8988T (cell line): ENCODE results near the gene GRM7.

ENCODE experiments used
- DNase-seq: peaks from one replicate; pipeline ENCODE4 v3.0.0; 2011

GRM7 gene

DNA sequence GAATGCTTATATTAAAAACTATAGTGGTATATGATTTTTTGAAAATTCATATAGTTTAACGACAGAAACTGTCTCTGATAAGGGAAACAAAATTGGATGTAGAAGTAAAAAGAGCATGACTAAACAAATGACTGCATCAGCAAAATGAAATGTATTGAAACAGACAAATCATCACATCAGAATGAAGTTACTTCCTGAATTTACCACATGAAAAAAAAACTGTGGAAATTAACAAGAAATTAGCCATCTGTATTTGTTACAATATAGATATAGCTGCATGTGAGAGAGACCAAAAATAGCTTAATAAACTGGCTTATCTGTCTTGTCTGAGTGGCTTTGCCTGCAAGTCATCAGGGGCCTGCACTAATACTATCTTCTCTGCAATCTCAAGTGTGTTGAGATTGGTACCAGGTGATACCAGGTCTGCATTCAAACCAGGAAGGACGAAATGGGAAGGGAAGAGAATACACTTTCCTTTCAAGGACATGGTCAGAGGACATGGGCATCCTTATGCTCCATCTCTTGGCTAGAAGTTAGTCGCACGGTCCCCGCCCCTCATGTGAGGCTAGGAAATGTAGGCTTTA is 388.7 kb downstream of the GRM7 start:
- no peak for DNase-seq

DNA sequence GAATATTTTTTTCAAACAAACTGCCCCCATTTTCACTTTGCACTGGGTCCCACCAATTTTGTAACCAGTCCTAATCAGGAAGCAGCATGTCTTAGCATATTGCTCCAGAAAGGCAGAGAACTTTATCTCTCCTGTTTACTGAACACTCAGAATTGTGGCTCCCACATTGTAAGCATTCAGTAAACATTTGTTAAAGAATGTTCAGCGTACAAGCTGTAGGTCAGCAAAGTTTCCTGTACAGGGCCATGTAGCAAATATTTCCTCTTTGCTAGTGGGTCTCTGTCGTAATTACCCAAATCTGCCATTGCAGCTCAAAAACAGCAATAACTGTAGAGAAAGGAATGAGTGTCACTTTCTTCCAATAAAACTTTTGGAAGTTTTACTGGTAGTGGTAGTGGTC is 393.3 kb downstream of the GRM7 start:
- DNase-seq = no peak

DNA sequence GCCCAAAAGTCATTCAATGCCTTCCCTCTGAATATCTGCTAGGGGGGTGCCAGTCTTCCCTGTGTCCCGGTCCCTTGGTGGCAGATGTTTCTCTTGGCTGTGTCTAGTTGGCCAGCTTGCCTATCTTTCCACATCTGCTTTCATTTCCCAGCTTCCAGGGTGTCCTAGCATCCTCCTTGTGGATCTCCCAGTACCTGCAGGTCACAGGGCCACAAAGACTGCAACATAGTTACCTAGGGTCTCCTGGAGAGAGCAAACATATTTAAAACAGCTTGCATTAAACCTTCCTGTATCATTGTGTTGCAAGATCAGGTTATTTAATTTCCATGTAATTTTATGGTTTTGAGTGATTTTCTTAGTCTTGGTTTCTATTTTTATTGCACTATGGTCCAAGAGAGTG is 400.1 kb downstream of the GRM7 start:
- DNase-seq = no peak

DNA sequence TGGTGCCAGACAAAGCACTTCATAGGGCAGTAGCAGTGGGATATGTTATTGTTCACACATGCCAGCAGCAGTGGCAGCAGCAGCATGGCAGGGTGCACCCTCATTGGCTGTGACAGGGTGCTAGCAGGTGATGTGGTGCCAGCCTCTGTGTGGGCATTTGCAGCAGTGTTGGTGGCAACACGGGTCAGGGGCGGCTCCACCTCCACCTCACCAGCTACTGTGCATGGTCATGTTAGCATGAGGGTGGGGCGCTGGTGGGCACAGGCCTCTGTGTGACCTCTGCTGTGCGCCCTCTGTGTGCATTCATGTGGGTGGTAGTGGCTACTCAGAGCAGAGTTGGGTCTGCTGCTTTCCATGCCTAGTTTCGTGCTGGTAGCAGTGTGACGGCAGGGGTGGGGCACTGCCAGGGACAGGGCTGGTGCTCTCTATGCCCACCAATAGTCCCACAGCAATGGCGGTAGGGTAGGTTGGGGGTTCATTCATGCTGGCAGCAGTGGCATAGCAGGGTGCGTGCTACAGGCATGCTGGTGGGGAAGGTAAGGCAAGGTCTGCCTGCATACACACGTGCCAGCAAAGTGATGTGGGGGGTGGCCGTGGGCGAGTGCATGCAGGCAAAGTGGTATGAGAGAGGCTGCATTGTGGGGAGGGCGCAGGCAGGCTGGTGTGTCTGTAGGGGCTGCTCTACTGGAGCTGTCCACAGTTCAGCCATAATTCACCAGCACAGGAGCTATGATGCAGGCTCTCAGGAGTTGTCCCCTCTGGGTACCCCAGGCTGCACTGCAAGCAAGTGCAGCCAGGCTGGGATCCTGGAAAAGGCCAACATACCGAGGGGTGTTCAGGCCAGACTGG is 402.7 kb downstream of the GRM7 start:
- DNase-seq = no peak

DNA sequence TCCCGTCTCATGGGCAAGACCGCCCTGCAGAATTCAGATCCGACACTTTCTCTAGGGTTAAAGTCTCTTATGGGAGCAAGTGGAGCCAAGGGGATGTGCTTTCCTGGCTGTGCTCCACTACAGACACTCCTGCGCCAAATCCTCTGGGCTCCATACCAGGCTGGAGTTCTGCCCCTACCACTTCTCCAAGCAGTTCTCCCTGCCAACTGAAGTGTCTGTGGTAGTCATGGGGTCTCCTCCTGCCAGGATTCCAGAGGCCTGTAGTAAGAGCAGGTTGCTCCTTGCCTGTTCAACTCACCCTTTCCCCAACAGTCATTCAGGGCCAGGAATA is 403.2 kb downstream of the GRM7 start:
- no peak for DNase-seq

DNA sequence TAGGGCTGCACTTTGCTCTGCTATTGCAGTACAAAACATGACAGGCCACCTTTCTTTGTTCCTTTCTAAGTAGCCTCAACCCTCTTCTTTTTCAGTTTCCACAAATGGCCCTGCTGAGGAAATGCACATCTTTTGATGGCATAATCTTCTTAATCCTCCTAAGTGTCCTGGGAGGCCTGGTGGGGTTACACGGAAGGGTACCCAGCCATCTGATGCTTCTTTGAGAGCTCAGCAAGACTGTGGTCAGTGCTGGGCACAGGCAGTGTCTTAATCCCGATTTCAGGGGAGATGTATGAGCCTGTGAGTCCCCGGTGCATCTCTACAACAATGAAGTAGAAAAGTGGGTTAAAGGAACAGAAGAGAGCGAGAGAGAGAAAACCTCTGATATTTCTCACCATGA is 404.8 kb downstream of the GRM7 start:
- DNase-seq = no peak

DNA sequence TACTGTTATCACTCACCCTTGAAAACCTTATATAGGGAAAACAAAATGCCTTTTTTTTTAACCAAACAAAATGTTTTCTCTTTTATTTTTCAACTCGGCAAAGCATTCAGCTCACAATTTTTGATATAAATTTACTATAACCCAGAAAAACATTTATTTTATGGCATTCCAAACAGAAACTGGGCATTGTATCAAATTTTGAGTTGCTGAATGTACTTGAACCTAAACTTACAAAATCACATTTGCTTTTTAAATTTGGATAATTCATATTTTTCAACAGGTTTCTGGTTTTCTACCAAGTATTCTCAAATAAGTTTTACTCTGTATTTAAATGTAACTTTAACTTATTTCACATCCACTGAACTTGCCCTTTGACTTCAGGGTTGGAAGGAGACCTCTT is 405.6 kb downstream of the GRM7 start:
- DNase-seq = no peak

DNA sequence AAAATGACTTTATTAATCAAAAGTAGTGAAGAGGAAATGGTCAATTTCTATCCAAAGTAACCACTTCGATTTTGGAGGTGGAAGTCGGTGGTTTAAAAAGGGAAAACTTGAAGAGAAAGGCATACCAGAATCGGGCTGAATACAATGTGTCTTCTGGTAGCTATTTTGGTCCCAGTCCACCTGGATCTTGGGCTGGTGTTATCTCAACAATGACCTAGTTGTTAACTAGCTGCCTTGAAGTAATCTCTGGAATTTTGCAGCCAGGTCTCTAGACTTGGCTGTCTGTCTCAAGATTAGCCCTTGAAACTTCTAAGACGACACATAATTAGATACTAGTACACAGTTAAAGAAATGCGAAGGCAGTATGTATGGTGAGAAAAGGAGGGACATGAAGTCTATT is 409.8 kb downstream of the GRM7 start:
- DNase-seq = no peak

DNA sequence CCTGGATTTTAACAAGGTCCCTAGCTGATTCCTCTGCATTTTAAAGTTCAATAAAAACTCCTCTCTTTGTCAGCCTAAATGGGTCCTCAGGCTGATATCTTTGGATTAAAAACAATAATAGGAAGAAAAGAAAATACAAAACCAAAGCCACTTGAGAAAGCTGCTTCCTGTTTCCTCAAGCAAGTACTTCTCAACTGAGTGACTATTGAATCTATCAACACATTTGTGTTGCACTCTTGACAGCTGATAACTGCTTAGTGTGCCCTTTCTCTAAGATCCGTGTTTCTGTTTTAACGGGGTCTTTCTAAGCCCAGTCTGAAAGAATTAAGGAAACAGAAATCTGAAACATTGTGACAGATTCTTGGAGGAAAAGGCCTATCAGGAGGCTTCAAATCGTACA is 410.7 kb downstream of the GRM7 start:
- no peak for DNase-seq

DNA sequence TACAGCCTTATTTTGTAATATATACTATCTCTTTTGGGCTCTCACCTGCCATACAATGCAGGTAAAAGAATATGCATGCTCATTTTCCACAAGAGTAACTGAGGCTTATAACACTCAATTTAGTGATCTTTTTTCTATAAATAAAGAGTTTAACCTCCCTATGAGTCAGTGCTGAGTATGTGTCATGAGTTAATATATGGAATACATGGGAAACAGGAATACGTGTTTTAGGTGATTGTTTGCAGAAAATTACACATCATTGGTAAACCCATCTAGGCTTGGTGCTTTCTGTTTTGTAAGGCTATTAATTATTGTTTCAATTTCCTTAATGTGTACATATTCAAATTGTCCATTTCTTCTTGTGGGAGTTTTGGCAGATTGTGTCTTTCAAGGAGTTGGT is 411.3 kb downstream of the GRM7 start:
- DNase-seq = no peak

DNA sequence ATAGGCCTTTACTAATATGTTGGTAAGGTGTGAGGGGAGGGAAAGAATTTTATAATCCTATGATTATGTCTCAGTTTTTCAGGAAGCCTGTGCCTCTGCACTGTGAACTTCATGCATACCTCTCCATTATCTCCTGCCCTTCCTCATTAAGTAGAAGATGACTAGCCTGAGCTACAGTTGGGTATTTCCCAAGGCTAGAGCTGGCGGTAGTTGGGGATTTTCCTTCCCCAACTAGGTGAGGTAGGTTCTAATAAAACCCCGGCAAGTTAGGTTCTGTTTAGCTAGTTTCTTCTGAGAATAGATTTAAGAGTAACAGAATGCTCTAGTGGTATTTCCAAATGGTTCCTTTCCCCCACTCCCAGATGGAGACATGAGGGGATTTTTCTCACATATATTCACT is 414.5 kb downstream of the GRM7 start:
- DNase-seq = no peak

DNA sequence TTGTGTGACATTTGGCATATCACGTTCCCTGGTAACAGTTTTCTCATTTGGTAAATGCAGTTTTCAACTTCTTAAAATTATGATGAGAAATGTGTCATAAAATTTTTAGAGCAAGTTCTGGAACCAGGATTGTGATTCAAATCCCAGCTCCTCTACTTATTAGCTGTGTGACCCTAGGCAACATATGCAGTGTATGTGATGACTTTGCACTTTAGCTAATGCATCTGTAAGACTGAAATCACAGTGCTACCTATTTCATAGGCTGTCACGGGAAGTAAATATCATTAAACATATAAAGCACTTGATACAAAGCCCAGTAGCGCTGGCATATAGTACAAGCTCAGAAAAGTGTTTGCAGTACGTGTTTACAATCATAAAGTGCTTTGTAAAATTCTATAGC is 419.4 kb downstream of the GRM7 start:
- no peak for DNase-seq

DNA sequence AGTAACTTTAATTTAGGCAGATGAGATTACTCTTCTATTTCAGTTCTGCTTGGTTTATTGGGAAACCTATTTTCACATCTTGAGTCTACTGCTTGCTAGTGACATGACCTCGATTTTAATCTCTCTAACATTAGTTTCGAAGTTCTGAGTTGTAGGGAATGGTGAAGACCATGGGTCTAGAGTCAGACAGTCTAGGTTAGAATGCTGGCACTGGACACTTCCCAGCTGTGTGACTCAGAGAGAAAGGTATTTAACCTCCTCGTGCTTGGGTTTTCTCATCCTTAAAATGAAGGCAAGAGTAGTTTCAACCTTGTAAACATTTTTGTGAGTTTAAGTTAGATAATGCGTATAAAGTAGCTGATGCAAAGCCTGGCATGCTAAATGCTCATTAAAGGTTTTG is 422.1 kb downstream of the GRM7 start:
- no peak for DNase-seq

DNA sequence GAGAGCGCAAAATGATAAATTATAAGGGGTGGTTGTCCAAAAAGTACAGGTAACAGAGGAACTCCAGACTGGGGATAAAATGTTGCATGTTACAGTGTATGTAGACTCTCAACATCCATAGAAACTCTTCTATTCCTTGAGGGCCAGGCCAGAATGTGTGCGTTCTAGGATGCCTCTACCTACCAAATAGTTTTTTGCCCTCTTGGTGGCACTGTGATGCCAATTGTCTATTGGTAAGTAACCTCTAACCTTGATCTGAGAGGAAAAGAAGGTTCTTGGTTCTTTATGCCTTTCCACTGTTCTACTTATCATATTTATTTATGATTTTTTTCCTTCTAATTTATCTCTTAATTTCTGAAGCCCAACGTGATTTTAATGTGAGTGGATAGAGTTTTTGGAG is 424.6 kb downstream of the GRM7 start:
- no peak for DNase-seq

DNA sequence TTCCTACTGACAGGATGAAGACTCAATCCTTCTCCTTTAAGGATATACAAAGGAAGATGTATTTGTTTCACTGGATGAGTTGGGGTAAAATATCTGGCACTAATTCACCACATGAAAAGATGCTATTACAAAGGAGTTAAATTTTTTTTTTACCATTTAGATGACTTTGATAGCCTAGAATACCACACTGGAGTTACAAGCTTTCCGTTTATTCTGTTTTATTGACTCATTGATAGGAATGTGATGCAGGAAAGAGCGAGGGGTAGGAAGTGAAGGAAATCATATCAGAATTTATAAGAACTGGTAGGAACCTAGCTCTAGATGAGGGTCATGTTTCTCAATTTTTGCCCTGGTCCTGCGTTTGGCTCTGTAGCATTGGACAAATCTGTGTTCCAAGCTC is 427.2 kb downstream of the GRM7 start:
- no peak for DNase-seq

DNA sequence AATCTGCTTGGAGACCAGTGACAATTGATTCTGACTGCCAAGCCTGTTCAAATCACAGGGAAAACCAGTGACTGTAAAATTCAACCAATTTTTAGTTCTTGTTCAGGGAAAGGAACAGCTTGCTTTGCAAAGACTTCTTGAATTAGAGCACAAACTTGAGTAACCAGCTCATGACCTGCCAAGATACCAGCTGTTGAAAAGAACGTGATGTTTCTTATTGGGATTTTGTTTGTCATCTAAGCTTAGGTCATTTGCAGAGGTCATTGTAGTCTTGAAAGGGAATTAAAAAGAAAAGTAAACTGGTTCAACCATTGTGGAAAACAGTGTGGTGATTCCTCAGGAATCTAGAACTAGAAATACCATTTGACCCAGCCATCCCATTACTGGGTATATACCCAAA is 428.2 kb downstream of the GRM7 start:
- DNase-seq = no peak

DNA sequence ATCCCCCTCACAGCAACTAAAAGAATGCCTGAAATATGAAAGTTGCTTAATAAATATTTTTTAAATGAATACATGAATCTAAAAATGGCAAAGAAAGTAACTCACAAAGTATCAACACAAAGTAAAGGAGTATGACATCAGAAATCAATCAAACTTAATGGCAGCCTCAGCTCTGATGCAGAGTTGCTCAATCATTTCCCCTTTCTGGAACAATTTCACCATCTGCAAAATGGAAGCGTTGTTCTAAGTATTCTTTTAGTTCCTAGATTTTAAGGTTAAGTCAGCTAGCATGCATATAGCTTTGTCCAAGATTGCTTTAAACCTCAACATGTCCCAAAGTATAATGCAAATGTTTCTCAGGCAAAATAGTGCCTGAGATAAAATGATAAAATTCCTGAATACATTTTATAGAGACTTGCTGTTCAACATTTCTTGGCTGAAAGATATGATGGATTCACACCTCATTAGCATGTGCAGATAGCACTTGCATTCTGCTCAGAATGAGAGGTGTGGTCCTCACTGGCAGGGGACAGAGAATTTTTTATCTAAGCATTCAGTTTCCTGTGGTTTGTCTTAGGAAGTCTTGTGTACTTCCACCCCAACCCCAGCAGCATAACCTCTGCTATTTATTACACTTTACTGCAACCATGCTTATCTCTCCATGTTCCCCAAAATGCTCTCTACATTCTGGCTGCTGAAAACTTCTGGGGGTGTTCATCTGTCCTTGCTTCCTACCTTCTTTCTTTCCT is 429.3 kb downstream of the GRM7 start:
- DNase-seq = no peak

DNA sequence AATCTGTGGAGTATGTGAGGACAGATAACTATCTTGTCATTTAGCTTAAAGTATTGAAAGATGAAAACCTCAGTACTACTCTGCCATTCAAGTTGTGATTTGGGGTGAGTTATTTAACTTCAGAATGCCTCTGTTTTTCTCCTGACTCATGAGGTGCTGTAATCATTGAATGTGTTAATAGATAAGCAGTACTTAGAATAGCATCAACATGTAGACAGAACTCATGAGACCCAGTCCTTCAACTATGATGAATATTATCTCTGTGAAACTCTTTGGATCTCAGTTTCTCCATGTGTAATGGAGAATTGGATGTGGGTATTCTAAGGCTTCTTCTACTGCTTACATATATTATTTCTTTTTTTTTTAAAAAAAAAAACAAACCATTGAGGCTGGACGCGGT is 431.4 kb downstream of the GRM7 start:
- DNase-seq = no peak

DNA sequence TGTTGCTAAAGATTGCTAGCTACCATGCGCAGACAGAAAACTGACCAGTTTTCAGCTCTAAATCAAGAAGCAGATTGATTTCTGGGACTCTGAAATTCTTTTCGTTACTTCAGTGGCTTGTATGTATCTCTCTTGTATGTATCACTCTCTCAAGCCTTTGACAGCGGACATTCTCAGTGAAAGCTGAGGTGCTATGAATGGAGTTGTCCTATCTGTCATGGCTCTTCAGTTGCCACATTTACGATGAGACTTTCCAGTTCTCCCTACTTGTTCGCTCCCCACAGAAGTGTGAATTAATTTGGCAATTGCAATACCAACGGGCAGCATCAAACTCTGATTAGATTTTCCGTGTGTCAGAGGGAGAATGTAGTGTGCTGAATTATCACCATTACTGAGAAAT is 432.4 kb downstream of the GRM7 start:
- DNase-seq = no peak

DNA sequence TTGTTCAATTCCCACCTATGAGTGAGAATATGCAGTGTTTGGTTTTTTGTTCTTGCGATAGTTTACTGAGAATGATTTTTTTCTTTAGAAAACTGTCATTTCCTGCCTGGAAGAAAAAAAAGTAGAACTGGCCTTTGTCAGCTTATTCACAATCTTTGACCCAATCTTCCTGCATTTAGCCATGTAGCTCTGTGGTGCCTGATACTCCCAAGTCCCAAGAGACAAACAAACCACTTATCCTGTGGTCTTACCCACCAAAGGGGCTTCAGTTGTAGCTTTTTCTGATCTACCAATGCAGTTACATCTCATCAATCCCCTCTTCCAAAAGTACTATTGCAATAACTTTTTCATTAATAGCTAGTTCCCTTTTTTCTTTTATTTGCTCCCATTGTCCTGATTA is 444.6 kb downstream of the GRM7 start:
- no peak for DNase-seq

DNA sequence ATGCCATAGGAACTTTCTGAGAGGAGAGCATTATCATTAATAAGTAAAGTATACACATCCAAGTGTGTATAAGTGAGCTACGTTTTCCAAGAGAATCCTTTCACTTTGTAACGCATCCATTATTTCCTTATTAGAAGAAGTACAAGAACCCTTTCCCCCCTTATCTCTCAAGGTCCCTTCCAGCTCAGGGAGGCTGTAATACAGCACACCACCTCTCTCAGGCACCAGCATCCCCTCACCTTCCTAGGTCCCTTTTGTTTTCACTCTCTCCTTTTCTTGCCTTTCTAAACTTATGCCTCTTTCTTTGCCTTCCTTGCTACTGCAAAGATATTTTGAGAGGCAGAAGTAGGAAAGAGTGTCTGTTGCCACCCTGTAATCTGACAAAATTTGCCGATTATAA is 446.0 kb downstream of the GRM7 start:
- DNase-seq = no peak

DNA sequence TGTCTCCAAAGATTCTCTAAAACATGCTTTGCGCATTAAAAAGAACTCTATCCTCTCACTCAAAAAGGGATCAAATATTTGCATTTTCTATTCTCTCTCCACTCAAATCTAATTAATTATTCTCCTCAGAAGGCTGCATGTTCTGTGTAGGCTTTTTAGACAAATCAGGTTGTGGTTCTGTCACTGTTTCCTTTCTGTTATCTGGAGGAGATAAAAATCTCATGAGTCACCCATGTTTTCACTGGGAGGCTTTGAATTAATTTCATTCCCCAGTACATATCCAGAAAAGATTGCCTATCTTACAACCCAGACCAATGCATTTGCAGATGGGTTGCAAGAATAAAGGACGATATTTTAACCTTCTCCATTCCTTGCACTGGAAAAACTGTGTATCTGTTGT is 446.5 kb downstream of the GRM7 start:
- no peak for DNase-seq

DNA sequence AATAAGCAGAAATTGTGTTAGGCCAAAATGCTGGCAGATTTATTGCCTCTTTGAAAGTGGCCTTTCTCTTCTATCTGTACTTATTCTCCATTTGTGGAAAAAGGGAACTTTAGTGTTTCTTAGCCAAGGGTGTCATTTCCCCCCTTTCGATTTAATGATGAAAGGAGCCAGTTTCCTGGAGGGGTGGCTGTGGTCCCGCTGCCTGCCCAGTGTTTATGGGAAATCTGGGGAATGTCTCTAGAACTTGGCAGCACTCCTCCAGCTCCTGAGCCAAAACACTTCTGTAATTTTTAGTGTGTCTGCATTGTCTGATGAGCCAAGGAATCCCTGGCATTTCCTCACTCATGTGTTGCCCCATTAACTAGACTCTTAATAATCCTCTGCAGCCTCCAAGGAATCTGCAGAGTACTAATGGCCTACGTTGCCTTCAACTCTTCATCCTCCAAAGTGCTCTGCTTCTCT is 448.8 kb downstream of the GRM7 start:
- no peak for DNase-seq

DNA sequence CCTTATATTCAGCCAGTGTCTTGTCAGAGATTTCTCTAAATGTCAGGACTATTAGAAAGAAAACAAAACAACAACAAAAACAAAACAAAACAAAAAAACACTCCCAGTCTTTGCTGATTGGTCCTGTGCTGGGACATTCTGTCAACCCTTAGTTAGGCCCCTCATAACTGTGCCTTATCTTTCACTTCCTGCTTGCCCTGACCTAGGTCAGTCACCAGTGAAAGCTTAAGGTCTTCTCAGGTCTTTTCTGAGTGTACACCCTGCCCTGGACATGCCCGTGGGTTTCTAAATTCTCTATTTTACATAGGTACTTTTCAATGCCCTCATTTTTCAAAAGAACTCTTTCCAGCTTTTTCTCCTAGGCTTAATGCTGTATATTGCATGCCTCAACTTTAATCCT is 454.1 kb downstream of the GRM7 start:
- DNase-seq = no peak
